Esophagus muscularis mucosa (tissue), 4 donors: ENCODE data around the gene TMEM238L. TPM values are rescaled to one million over a fixed set of nuclear protein-coding genes. Genes with fewer than 3 reads are reported as not detected.
A peak's percentile ranks its signal among the peaks of the same experiment; 100 is the strongest.
"Not testable (repeated sequence)": the region's sequence is repeated elsewhere in the genome, so short reads cannot be mapped to it uniquely, and the experiment has no call there.

Experiments
- DNase-seq: peaks from one replicate; pipeline ENCODE4 v3.0.0-alpha.2; 2017; ENCODE audit errors: extremely low spot score
- H3K27ac ChIP-seq, 4 donors: fragments of 200-600 bp; sonication (generic); replicated peaks in 1 of 4; 1 replicate in 3 of 4; 2 replicates in 1 of 4; pipeline ENCODE4 v1.5.1; 2016 to 2019; ENCODE audit warnings: mild to moderate bottlenecking in 1 of 4
- H3K27me3 ChIP-seq, 4 donors: fragments of 200-600 bp; sonication (generic); one replicate each; pipeline versions ENCODE4 v1.5.1 to v1.6.0; 2016 to 2019
- H3K36me3 ChIP-seq, 4 donors: fragments of 200-600 bp; sonication (generic); one replicate each; pipeline ENCODE4 v1.5.1; 2016 to 2019
- H3K4me1 ChIP-seq, 4 donors: fragments of 200-600 bp; sonication (generic); one replicate each; pipeline ENCODE4 v1.5.1; 2016 to 2019
- H3K4me3 ChIP-seq, 4 donors: fragments of 200-600 bp; sonication (generic); 1 replicate in 2 of 4; 2 replicates in 2 of 4; pipeline ENCODE4 v1.5.1; 2016 to 2019; ENCODE audit warnings: mild to moderate bottlenecking in 4 of 4, moderate library complexity in 1 of 4
- H3K9me3 ChIP-seq, 4 donors: fragments of 200-600 bp; sonication (generic); 1 replicate in 3 of 4; 2 replicates in 1 of 4; pipeline ENCODE4 v1.5.1; 2016 to 2019
- CTCF ChIP-seq, 3 experiments: fragments of 200-600 bp in 2 of 3; fragments of 450-650 bp in 1 of 3; sonication (generic) in 2 of 3; IDR thresholded peaks; one replicate each; pipeline ENCODE4 v1.5.1; 2017 to 2019; ENCODE audit warnings: antibody characterized with exemption in 3 of 3, mild to moderate bottlenecking in 2 of 3, moderate library complexity in 1 of 3
- EP300 ChIP-seq: sonication (generic); formaldehyde crosslinking; IDR thresholded peaks from one replicate; pipeline ENCODE4 v1.6.1; 2017; ENCODE audit warnings: antibody characterized with exemption
- POLR2A ChIP-seq: fragments of 450-650 bp; IDR thresholded peaks from one replicate; pipeline ENCODE4 v1.6.1; 2017; ENCODE audit warnings: antibody characterized with exemption, moderate library complexity, mild to moderate bottlenecking, low read depth
- POLR2AphosphoS5 ChIP-seq, 2 donors: sonication (generic); formaldehyde crosslinking; IDR thresholded peaks; one replicate each; pipeline ENCODE4 v1.6.1; 2017; ENCODE audit warnings: antibody characterized with exemption in 2 of 2
- WGBS: methylation state at CpG from one replicate; pipeline ENCODE4 v1.1.5; 2018; 5-methylcytosine and 5-hydroxymethylcytosine counted together
- intact Hi-C: fragments of 100-400 bp; cut with DNase I; formaldehyde crosslinking; loops from one replicate; pipeline ENCODE4 v1.15.1; 2023
- total RNA-seq, 4 donors: library from RNA; depleted of rRNA; stranded (reverse); fragments of >200 nt; gene quantifications; one replicate each; pipeline versions ENCODE4 v1.1.0 to v1.2.1, GENCODE V29; 2016

The TMEM238L gene, protein sequence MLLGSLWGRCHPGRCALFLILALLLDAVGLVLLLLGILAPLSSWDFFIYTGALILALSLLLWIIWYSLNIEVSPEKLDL
- total RNA-seq: not detected

DNA sequence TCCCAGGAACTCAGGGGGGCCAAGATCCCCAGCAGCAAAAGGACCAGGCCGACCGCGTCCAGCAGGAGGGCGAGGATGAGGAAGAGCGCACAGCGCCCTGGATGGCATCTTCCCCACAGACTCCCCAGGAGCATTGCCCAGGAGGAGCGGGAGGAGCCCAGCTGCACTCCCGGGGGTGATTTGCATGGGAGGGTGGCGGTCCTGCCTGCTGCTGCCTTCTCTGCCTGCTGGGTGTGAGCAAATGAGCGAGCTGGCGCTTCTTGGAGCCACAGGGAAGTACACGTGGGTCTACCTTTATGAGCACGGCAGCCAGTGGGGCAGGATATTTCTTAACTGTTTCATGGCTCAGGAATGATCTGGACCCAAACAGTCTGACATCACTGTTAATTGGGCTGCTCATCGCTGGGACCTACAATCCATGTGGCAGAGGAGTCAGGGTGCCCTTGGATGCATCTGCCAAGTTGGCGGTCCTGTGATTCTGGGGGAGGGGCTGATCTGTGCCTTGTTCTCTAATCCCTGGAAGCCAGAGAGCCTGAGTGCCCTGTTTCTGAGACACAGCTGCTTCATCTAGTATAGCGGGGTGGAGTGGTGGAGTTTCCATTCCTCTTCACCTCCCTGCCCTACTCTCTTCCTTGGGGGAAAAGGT is at the start of gene TMEM238L:
TSS of gene TMEM238L (minus strand) at position 270 of the 646 bp plus-strand sequence. CDS start at position 134, 136 bp downstream.
- intact Hi-C loops: no loop called here
- Histone ChIP-seq H3K27ac (no peak within 1 kb of the TSS), H3K4me3 (no peak within 1 kb of the TSS), H3K9me3 (no peaks in the 10 kb centered on the region), H3K36me3 (no peaks in the 10 kb centered on the region), H3K4me1 (no peaks in the 10 kb centered on the region), H3K27me3 (no peaks in the 10 kb centered on the region)
- TF ChIP-seq POLR2AphosphoS5 (IDR thresholded peaks at IDR 0.05) (no peak), EP300 (no peak), POLR2A (no peak), CTCF (IDR thresholded peaks at IDR 0.05) (no peak)
- 78% methylated on average over 15 of the region's 16 CpGs for WGBS
- no peak for DNase-seq

- intact Hi-C loops: loop anchor here (5.0 kb wide), 1 partner anchor 199 kb away; no protein-coding TSS in a partner anchor
- DNase-seq: not testable (repeated sequence)
- WGBS: 83% methylated on average over 6 of the region's 6 CpGs
These were observed 42.7 kb upstream of the TMEM238L start for GRCh38 chr17:10846636-10847035.

DNA sequence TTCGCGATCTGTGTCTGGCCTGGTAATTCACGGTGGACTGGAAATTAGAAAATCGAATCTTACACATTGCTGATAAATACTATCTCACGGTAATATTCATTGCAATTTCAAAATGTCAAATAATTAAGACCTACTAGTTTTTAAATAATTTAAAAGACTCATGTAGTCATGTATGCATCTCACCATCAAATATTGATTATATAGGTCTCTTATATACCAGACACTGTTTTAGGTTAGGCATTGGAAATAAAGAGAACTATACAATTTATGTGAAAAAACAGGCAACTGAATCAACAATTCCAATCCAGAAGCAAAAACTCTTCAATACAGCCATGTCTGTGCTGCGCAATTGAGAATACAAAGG is 41.5 kb upstream of the TMEM238L start:
- H3K36me3 ChIP-seq: no peaks in the 10 kb centered on the region
- H3K9me3 ChIP-seq: no peaks in the 10 kb centered on the region
- no peak for TF ChIP-seq POLR2AphosphoS5 (IDR thresholded peaks at IDR 0.05)
- no peak for TF ChIP-seq EP300
- no peak for TF ChIP-seq POLR2A
- TF ChIP-seq CTCF (IDR thresholded peaks at IDR 0.05): no peak
- no peaks in the 10 kb centered on the region for H3K27me3 ChIP-seq
- no peak for DNase-seq
- intact Hi-C loops: loop anchor here (1.0 to 5.0 kb wide), 2 partner anchors 108 to 198 kb away; no protein-coding TSS in a partner anchor
- H3K4me1 ChIP-seq: peaks cover 9 to 13% (median 11%) of the 10 kb centered on the region in 4 donors
- H3K4me3 ChIP-seq: peak overlapping the region; percentile 54 to 65 (median 56)
- 16% methylated on average over 6 of the region's 6 CpGs for WGBS
- H3K27ac ChIP-seq: no peak overlapping the region

More at GRCh38 chr17:10846636-10847035, 42.7 kb upstream of the TMEM238L start:
- H3K9me3 ChIP-seq, H3K27ac ChIP-seq, H3K27me3 ChIP-seq, H3K4me3 ChIP-seq, H3K36me3 ChIP-seq: not testable (repeated sequence)
- H3K4me1 ChIP-seq: peaks cover 9 to 13% (median 11%) of the 10 kb centered on the region in 4 donors

GRCh38 chr17:10844621-10845387 is 40.9 kb upstream of the TMEM238L start:
- peak overlapping the region; percentile 54 to 65 (median 56) for H3K4me3 ChIP-seq
- H3K27me3 ChIP-seq: no peaks in the 10 kb centered on the region
- no peak for DNase-seq
- WGBS: 7% methylated on average over 28 of the region's 28 CpGs
- intact Hi-C loops: loop anchor here (1.0 to 5.0 kb wide), 2 partner anchors 108 to 198 kb away; no protein-coding TSS in a partner anchor
- H3K9me3 ChIP-seq: no peaks in the 10 kb centered on the region
- H3K27ac ChIP-seq: peak overlapping the region in 1 of 4 donors; percentile 31
- peak; percentile 91 to 95 (median 91) for TF ChIP-seq CTCF (IDR thresholded peaks at IDR 0.05)
- TF ChIP-seq EP300: no peak
- H3K4me1 ChIP-seq: peaks cover 9 to 13% (median 11%) of the 10 kb centered on the region in 4 donors
- no peaks in the 10 kb centered on the region for H3K36me3 ChIP-seq

GRCh38 chr17:10843811-10844210 is 39.9 kb upstream of the TMEM238L start:
- DNase-seq: no peak

More at GRCh38 chr17:10843811-10844210, 39.9 kb upstream of the TMEM238L start:
- no peak for TF ChIP-seq POLR2AphosphoS5 (IDR thresholded peaks at IDR 0.05)
- no peak for TF ChIP-seq CTCF (IDR thresholded peaks at IDR 0.05)
- TF ChIP-seq POLR2A: no peak
- no peak for TF ChIP-seq EP300
- intact Hi-C loops: no loop called here
- Histone ChIP-seq H3K36me3 (no peaks in the 10 kb centered on the region), H3K4me1 (peaks cover 9 to 13% (median 11%) of the 10 kb centered on the region in 4 donors), H3K9me3 (no peaks in the 10 kb centered on the region), H3K4me3 (no peak overlapping the region), H3K27ac (no peak overlapping the region), H3K27me3 (no peaks in the 10 kb centered on the region)
- WGBS: 52% methylated on average over 7 of the region's 7 CpGs
